WTC11 (cell line): ENCODE results near the gene BBS2. TPM values are rescaled to one million over a fixed set of nuclear protein-coding genes. Genes with fewer than 3 reads are reported as not detected.
A peak's percentile ranks its signal among the peaks of the same experiment; 100 is the strongest.

Experiments used
- ATAC-seq: fragments of 200-7000 bp; cut with Tn5 transposase; 2 replicates; pipeline ENCODE4 v1.10.0; 2021; ENCODE audit warnings: mild to moderate bottlenecking, moderate library complexity
- CTCF ChIA-PET: fragments of 300-600 bp; sonication (Branson Sonifier 250); formaldehyde crosslinking; loops from one replicate; lab custom pipeline; 2021; ENCODE audit warnings: antibody characterized with exemption; lab: Charles Lee
- POLR2A ChIA-PET: fragments of 350-600 bp; sonication (Branson Sonifier 250); formaldehyde crosslinking; loops from one replicate; lab custom pipeline; 2021; ENCODE audit warnings: antibody characterized with exemption; lab: Charles Lee
- DNase-seq: peaks from one replicate; pipeline ENCODE4 v3.0.0; 2021; ENCODE audit warnings: low spot score
- H3K27ac Mint-ChIP-seq: 2 replicates; pipeline ENCODE4 v1.8.0; 2021; ENCODE audit warnings: mixed read lengths
- H3K27me3 Mint-ChIP-seq: 2 replicates; pipeline ENCODE4 v1.8.0; 2021; ENCODE audit warnings: low read depth, mild to moderate bottlenecking, moderate library complexity, mixed read lengths
- H3K36me3 Mint-ChIP-seq: 2 replicates; pipeline ENCODE4 v1.8.0; 2021; ENCODE audit warnings: mixed read lengths
- H3K4me1 Mint-ChIP-seq: 2 replicates; pipeline ENCODE4 v1.8.0; 2022; ENCODE audit warnings: mixed read lengths
- H3K4me3 Mint-ChIP-seq: 2 replicates; pipeline ENCODE4 v1.8.0; 2021; ENCODE audit warnings: mild to moderate bottlenecking, moderate library complexity, mixed read lengths
- H3K9me3 Mint-ChIP-seq: 2 replicates; pipeline ENCODE4 v1.8.0; 2021; ENCODE audit warnings: mixed read lengths
- AR ChIP-seq: fragments of 250-450 bp; sonication (Bioruptor Pico); IDR thresholded peaks from 2 replicates; pipeline ENCODE4 v1.9.0; 2021; ENCODE audit warnings: mild to moderate bottlenecking
- ELF4 ChIP-seq: sonication (generic); formaldehyde crosslinking; IDR thresholded peaks from 2 replicates; pipeline ENCODE4 v1.8.1; 2022; ENCODE audit warnings: low read depth, mild to moderate bottlenecking, moderate library complexity, missing genetic modification reagents
- FOXP1 ChIP-seq: sonication (generic); formaldehyde crosslinking; IDR thresholded peaks from 2 replicates; pipeline ENCODE4 v1.8.0; 2022; ENCODE audit warnings: missing genetic modification reagents, mild to moderate bottlenecking, moderate library complexity, borderline replicate concordance
- IRF2 ChIP-seq: sonication (generic); formaldehyde crosslinking; IDR thresholded peaks from 2 replicates; pipeline ENCODE4 v1.8.0; 2022; ENCODE audit warnings: low read depth, missing genetic modification reagents, borderline replicate concordance
- NR3C1 ChIP-seq: sonication (generic); formaldehyde crosslinking; conservative IDR thresholded peaks from 2 replicates; pipeline ENCODE4 v1.8.1; 2023; ENCODE audit warnings: low read depth, mild to moderate bottlenecking, missing genetic modification reagents
- PRRX2 ChIP-seq: fragments of 250-450 bp; sonication (Bioruptor Pico); IDR thresholded peaks from 2 replicates; pipeline ENCODE4 v1.8.0; 2021; ENCODE audit warnings: mild to moderate bottlenecking
- SMAD3 ChIP-seq: sonication (generic); formaldehyde crosslinking; IDR thresholded peaks from 2 replicates; pipeline ENCODE4 v1.8.0; 2022; ENCODE audit warnings: missing genetic modification reagents, mild to moderate bottlenecking, borderline replicate concordance
- SMAD4 ChIP-seq: sonication (generic); formaldehyde crosslinking; IDR thresholded peaks from 2 replicates; pipeline ENCODE4 v1.8.0; 2022; ENCODE audit warnings: mild to moderate bottlenecking, missing genetic modification reagents
- TEAD4 ChIP-seq: sonication (generic); formaldehyde crosslinking; IDR thresholded peaks from 2 replicates; pipeline ENCODE4 v1.8.0; 2022; ENCODE audit warnings: mild to moderate bottlenecking, missing genetic modification reagents
- ZBTB43 ChIP-seq: sonication (generic); formaldehyde crosslinking; IDR thresholded peaks from 2 replicates; pipeline ENCODE4 v1.8.1; 2023; ENCODE audit warnings: mild to moderate bottlenecking, missing genetic modification reagents
- ZMAT4 ChIP-seq: fragments of 250-450 bp; sonication (Bioruptor Pico); IDR thresholded peaks from 2 replicates; pipeline ENCODE4 v1.9.0; 2021; ENCODE audit warnings: mild to moderate bottlenecking
- ZNF416 ChIP-seq: fragments of 250-450 bp; sonication (Bioruptor Pico); IDR thresholded peaks from 2 replicates; pipeline ENCODE4 v1.9.0; 2021; ENCODE audit warnings: mild to moderate bottlenecking, inconsistent platforms
- total RNA-seq: library from RNA; stranded (reverse); gene quantifications from 3 replicates; pipeline ENCODE4 v1.2.3, GENCODE V29; 2021
- TF ChIP-seq, protein P1 (sequence below): sonication (generic); formaldehyde crosslinking; conservative IDR thresholded peaks from 2 replicates; pipeline ENCODE4 v1.8.1; 2023; ENCODE audit warnings: mild to moderate bottlenecking, low read depth, missing genetic modification reagents, moderate library complexity
- TF ChIP-seq, protein P2 (sequence below): sonication (generic); formaldehyde crosslinking; IDR thresholded peaks from 2 replicates; pipeline ENCODE4 v1.8.0; 2023; ENCODE audit warnings: mild to moderate bottlenecking, missing genetic modification reagents
- TF ChIP-seq, protein P3 (sequence below): fragments of 250-450 bp; sonication (Bioruptor Pico); IDR thresholded peaks from 2 replicates; pipeline ENCODE4 v1.9.0; 2021; ENCODE audit warnings: moderate library complexity, mild to moderate bottlenecking, inconsistent platforms, borderline replicate concordance

The BBS2 gene
- total RNA-seq, 1 experiment from 2014 or later: 19.1 TPM

DNA sequence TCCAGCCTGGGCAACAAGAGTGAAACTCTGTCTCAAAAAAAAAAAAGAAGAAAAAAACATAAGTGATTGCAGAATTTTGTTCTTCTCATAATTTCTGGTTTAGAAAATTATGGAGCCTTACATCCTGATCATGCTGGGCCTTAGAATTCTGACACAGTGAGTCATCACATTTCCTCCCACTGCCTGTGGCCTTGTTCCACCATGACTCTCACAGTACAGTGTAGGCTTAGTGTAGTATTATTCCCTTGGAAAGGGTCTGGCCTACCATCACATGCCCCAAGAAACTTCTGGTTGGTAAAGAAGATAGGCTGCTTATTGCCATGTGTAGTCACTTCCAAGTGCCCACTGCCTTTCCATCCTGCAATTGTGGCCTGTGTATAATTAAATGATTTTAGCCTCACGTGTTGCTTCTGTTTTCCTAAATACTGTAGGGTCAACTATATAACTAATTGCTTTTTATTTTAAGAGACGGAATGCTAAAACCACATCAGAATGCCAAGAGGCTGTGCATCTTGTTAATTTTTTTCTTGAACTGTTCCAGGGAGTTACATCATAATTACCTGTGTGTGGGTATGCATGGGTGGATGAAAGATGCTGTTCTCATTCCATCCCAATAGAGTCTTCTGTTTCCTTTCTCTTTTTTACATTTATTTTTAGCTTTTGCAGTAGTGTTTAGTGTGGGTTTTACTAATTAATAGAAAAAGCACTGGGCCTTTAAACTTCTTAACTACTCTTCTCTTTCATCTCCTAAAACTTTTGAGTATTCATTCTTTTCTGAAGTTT lies 42.5 kb downstream of the BBS2 start (continued):
- TF ChIP-seq, protein P1, sequence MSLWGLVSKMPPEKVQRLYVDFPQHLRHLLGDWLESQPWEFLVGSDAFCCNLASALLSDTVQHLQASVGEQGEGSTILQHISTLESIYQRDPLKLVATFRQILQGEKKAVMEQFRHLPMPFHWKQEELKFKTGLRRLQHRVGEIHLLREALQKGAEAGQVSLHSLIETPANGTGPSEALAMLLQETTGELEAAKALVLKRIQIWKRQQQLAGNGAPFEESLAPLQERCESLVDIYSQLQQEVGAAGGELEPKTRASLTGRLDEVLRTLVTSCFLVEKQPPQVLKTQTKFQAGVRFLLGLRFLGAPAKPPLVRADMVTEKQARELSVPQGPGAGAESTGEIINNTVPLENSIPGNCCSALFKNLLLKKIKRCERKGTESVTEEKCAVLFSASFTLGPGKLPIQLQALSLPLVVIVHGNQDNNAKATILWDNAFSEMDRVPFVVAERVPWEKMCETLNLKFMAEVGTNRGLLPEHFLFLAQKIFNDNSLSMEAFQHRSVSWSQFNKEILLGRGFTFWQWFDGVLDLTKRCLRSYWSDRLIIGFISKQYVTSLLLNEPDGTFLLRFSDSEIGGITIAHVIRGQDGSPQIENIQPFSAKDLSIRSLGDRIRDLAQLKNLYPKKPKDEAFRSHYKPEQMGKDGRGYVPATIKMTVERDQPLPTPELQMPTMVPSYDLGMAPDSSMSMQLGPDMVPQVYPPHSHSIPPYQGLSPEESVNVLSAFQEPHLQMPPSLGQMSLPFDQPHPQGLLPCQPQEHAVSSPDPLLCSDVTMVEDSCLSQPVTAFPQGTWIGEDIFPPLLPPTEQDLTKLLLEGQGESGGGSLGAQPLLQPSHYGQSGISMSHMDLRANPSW: no peak

- peaks cover 62% of the 10 kb centered on the region for H3K36me3 Mint-ChIP-seq
- no peaks in the 10 kb centered on the region for H3K27me3 Mint-ChIP-seq
- DNase-seq: no peak
- no peak overlapping the region for H3K27ac Mint-ChIP-seq
- no peak for TF ChIP-seq SMAD4 (CRISPR knock-in tag)
- TF ChIP-seq ZMAT4: no peak
- no peak for TF ChIP-seq FOXP1 (CRISPR knock-in tag)
- no peak for TF ChIP-seq NR3C1 (CRISPR knock-in tag)
- TF ChIP-seq, protein P2, sequence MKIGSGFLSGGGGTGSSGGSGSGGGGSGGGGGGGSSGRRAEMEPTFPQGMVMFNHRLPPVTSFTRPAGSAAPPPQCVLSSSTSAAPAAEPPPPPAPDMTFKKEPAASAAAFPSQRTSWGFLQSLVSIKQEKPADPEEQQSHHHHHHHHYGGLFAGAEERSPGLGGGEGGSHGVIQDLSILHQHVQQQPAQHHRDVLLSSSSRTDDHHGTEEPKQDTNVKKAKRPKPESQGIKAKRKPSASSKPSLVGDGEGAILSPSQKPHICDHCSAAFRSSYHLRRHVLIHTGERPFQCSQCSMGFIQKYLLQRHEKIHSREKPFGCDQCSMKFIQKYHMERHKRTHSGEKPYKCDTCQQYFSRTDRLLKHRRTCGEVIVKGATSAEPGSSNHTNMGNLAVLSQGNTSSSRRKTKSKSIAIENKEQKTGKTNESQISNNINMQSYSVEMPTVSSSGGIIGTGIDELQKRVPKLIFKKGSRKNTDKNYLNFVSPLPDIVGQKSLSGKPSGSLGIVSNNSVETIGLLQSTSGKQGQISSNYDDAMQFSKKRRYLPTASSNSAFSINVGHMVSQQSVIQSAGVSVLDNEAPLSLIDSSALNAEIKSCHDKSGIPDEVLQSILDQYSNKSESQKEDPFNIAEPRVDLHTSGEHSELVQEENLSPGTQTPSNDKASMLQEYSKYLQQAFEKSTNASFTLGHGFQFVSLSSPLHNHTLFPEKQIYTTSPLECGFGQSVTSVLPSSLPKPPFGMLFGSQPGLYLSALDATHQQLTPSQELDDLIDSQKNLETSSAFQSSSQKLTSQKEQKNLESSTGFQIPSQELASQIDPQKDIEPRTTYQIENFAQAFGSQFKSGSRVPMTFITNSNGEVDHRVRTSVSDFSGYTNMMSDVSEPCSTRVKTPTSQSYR: no peak
- TF ChIP-seq ZNF416 (CRISPR knock-in tag): no peak
- no peak for TF ChIP-seq TEAD4 (CRISPR knock-in tag)
- TF ChIP-seq PRRX2 (CRISPR knock-in tag): no peak
- no peak for TF ChIP-seq SMAD3 (CRISPR knock-in tag)
- no peak for TF ChIP-seq AR (CRISPR knock-in tag)
- no peak for TF ChIP-seq IRF2 (CRISPR knock-in tag)
- TF ChIP-seq ZBTB43: no peak
- no peak for TF ChIP-seq ELF4 (CRISPR knock-in tag)
- TF ChIP-seq, protein P3, sequence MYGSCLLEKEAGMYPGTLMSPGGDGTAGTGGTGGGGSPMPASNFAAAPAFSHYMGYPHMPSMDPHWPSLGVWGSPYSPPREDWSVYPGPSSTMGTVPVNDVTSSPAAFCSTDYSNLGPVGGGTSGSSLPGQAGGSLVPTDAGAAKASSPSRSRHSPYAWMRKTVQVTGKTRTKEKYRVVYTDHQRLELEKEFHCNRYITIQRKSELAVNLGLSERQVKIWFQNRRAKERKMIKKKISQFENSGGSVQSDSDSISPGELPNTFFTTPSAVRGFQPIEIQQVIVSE (CRISPR knock-in tag): no peak
- POLR2A ChIA-PET: no interaction called here
- H3K4me1 Mint-ChIP-seq: peaks cover 9% of the 10 kb centered on the region
- CTCF ChIA-PET: no interaction called here
- 0 out of 2 replicates have a peak, but pooled peaks have one; percentile 20 for ATAC-seq
- H3K9me3 Mint-ChIP-seq: no peaks in the 10 kb centered on the region
- no peak overlapping the region for H3K4me3 Mint-ChIP-seq
Observed at GRCh38 chr16:56475201-56475600, 44.6 kb downstream of the BBS2 start.
